Subcutaneous abdominal adipose tissue (tissue), 5 donors: ENCODE data around the gene P2RX2.

Experiments used
- H3K27ac ChIP-seq: one replicate; pipeline ENCODE4 v1.7.0; 2013; ENCODE audit warnings: low read depth, mild to moderate bottlenecking, inconsistent platforms, low read length, moderate library complexity
- H3K27me3 ChIP-seq, 5 donors: one replicate each; pipeline ENCODE4 v1.7.0; 2013; ENCODE audit warnings: low read length in 5 of 5, inconsistent platforms in 1 of 5; ENCODE audit not compliant: control insufficient read depth in 5 of 5, insufficient read depth in 4 of 5
- H3K36me3 ChIP-seq, 5 donors: one replicate each; pipeline ENCODE4 v1.7.0; 2013; ENCODE audit warnings: low read length in 5 of 5; ENCODE audit not compliant: control insufficient read depth in 5 of 5, insufficient read depth in 5 of 5
- H3K4me1 ChIP-seq, 5 donors: one replicate each; pipeline ENCODE4 v1.7.0; 2013; ENCODE audit warnings: low read length in 5 of 5, mild to moderate bottlenecking in 3 of 5, moderate library complexity in 1 of 5; ENCODE audit not compliant: control insufficient read depth in 5 of 5, insufficient read depth in 5 of 5
- H3K4me3 ChIP-seq, 5 donors: one replicate each; pipeline ENCODE4 v1.7.0; 2013; ENCODE audit warnings: low read length in 5 of 5, low read depth in 1 of 5
- H3K9ac ChIP-seq, 5 donors: one replicate each; pipeline ENCODE4 v1.7.0; 2013; ENCODE audit warnings: low read length in 5 of 5, mild to moderate bottlenecking in 4 of 5, moderate library complexity in 3 of 5
- H3K9me3 ChIP-seq, 5 donors: one replicate each; pipeline ENCODE4 v1.7.0; 2013; ENCODE audit warnings: low read length in 5 of 5; ENCODE audit not compliant: control insufficient read depth in 5 of 5
- donor health status: healthy.
- donor health status: healthy.
- donor health status: healthy.
- donor health status: healthy.
- donor health status: healthy.

Gene P2RX2

GRCh38 chr12:132658149-132658894 is 39.7 kb downstream of the P2RX2 start:
- H3K4me3 ChIP-seq: no peak overlapping the region
- H3K36me3 ChIP-seq: peaks cover 20 to 92% (median 76%) of the 10 kb centered on the region in 5 donors
- peaks cover 2 to 29% (median 10%) of the 10 kb centered on the region in 5 donors for H3K4me1 ChIP-seq
- no peaks in the 10 kb centered on the region for H3K27me3 ChIP-seq
- H3K9ac ChIP-seq: no peak overlapping the region
- no peak overlapping the region for H3K27ac ChIP-seq
- H3K9me3 ChIP-seq: no peaks in the 10 kb centered on the region

GRCh38 chr12:132659146-132659545 is 40.6 kb downstream of the P2RX2 start:
- H3K4me3 ChIP-seq: no peak overlapping the region
- H3K27ac ChIP-seq: no peak overlapping the region
- H3K4me1 ChIP-seq: peaks cover 2 to 32% (median 10%) of the 10 kb centered on the region in 5 donors
- no peak overlapping the region for H3K9ac ChIP-seq
- H3K27me3 ChIP-seq: no peaks in the 10 kb centered on the region
- no peaks in the 10 kb centered on the region for H3K9me3 ChIP-seq
- peaks cover 15 to 94% (median 78%) of the 10 kb centered on the region in 5 donors for H3K36me3 ChIP-seq

GRCh38 chr12:132660052-132660451 is 41.5 kb downstream of the P2RX2 start:
- H3K27ac ChIP-seq: no peak overlapping the region
- peaks cover 15 to 95% (median 81%) of the 10 kb centered on the region in 5 donors for H3K36me3 ChIP-seq

GRCh38 chr12:132660996-132661395 is 42.4 kb downstream of the P2RX2 start:
- Histone ChIP-seq H3K36me3 (peaks cover 19 to 98% (median 85%) of the 10 kb centered on the region in 5 donors), H3K9me3 (no peaks in the 10 kb centered on the region), H3K27me3 (no peaks in the 10 kb centered on the region), H3K9ac (no peak overlapping the region), H3K27ac (no peak overlapping the region), H3K4me3 (no peak overlapping the region), H3K4me1 (peaks cover 2 to 36% (median 10%) of the 10 kb centered on the region in 5 donors)

More at GRCh38 chr12:132660052-132660451, 41.5 kb downstream of the P2RX2 start:
- no peak overlapping the region for H3K9ac ChIP-seq
- no peaks in the 10 kb centered on the region for H3K27me3 ChIP-seq
- H3K4me1 ChIP-seq: peaks cover 2 to 36% (median 10%) of the 10 kb centered on the region in 5 donors
- no peak overlapping the region for H3K4me3 ChIP-seq
- H3K9me3 ChIP-seq: no peaks in the 10 kb centered on the region

- H3K27ac ChIP-seq: peak overlapping the region; percentile 10
- no peaks in the 10 kb centered on the region for H3K9me3 ChIP-seq
- H3K4me1 ChIP-seq: peaks cover 2 to 36% (median 10%) of the 10 kb centered on the region in 5 donors
- H3K27me3 ChIP-seq: no peaks in the 10 kb centered on the region
- H3K9ac ChIP-seq: no peak overlapping the region
- H3K36me3 ChIP-seq: peaks cover 16 to 98% (median 90%) of the 10 kb centered on the region in 5 donors
- no peak overlapping the region for H3K4me3 ChIP-seq
Observed at GRCh38 chr12:132661972-132662371, 43.4 kb downstream of the P2RX2 start.

GRCh38 chr12:132662901-132663755 is 44.6 kb downstream of the P2RX2 start:
- Histone ChIP-seq H3K9me3 (no peaks in the 10 kb centered on the region), H3K4me1 (peaks cover 2 to 33% (median 10%) of the 10 kb centered on the region in 5 donors), H3K27me3 (no peaks in the 10 kb centered on the region), H3K9ac (peak overlapping the region in 1 of 5 donors; percentile 16), H3K36me3 (peaks cover 9 to 98% (median 89%) of the 10 kb centered on the region in 5 donors), H3K27ac (no peak overlapping the region), H3K4me3 (peak overlapping the region in 1 of 5 donors; percentile 25)

GRCh38 chr12:132664206-132665148 is 45.9 kb downstream of the P2RX2 start:
- no peak overlapping the region for H3K4me3 ChIP-seq
- H3K9ac ChIP-seq: no peak overlapping the region
- H3K27me3 ChIP-seq: no peaks in the 10 kb centered on the region
- peaks cover 2 to 31% (median 10%) of the 10 kb centered on the region in 5 donors for H3K4me1 ChIP-seq
- no peaks in the 10 kb centered on the region for H3K9me3 ChIP-seq
- H3K27ac ChIP-seq: no peak overlapping the region
- H3K36me3 ChIP-seq: peaks cover 4 to 99% (median 83%) of the 10 kb centered on the region in 5 donors

- Histone ChIP-seq H3K27ac (no peak overlapping the region), H3K4me1 (peaks cover 2 to 28% (median 10%) of the 10 kb centered on the region in 5 donors), H3K9ac (no peak overlapping the region), H3K4me3 (no peak overlapping the region), H3K36me3 (peaks cover 4 to 98% (median 83%) of the 10 kb centered on the region in 5 donors), H3K9me3 (no peaks in the 10 kb centered on the region), H3K27me3 (no peaks in the 10 kb centered on the region)
Observed at GRCh38 chr12:132665149-132665491, 46.5 kb downstream of the P2RX2 start.

GRCh38 chr12:132665794-132666193 is 47.2 kb downstream of the P2RX2 start:
- Histone ChIP-seq H3K27me3 (no peaks in the 10 kb centered on the region), H3K4me1 (peaks cover 2 to 27% (median 10%) of the 10 kb centered on the region in 5 donors), H3K36me3 (peaks cover 4 to 94% (median 76%) of the 10 kb centered on the region in 5 donors), H3K27ac (no peak overlapping the region), H3K9ac (no peak overlapping the region), H3K9me3 (no peaks in the 10 kb centered on the region), H3K4me3 (no peak overlapping the region)
